CD4-positive, alpha-beta T cell treated with Interferon gamma for 1 hour (primary cell): Measurements from ENCODE around the gene INPP5J.
"Not testable (repeated sequence)": the region's sequence is repeated elsewhere in the genome, so short reads cannot be mapped to it uniquely, and the experiment has no call there.

Experiments
- DNase-seq: peaks from one replicate; pipeline ENCODE4 v3.0.0-alpha.2; 2020

The INPP5J gene

GRCh38 chr22:31153357-31153756 lies 30.6 kb downstream of the INPP5J start:
- no peak for DNase-seq

DNA sequence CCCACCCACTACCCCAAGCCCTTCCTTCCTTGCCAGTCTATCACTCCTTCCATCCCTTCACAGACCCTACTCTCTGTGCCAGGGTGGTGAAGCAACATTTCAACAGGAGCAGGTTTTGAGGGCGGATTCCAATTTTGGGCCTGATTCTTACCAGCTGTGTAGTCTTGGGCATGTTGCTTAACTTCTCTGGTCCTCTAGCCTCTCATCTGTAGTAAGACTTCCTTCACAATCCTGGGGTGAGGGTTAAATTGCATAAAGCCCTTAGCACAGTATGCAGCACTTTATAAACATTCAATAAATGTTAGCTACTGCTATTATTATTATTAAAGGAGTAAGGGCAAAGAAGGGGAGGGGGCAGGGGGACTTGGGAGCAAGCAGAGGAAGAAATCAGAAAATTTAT lies 32.2 kb downstream of the INPP5J start:
- DNase-seq, result no peak

DNA sequence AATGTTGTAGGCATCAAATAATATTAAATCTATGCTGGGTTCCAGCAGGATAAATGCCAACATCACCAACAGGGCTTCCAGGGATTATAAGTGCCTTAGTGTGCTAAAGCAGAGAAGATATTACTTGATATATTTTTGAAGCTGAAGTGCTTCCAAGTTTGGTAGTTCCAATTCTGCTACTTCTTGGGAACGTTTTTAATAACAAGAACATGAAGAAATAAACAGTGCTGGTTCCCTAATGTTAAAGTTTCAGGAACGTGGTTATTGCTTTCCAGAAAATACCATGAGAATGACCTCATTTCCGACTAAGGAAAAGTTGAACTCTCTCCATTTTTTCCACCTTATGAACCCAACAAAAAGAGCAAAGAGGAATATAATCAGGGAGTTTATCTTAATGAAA lies 32.7 kb downstream of the INPP5J start:
- DNase-seq, result no peak

GRCh38 chr22:31160328-31160978 lies 37.7 kb downstream of the INPP5J start:
- DNase-seq, result no peak

DNA sequence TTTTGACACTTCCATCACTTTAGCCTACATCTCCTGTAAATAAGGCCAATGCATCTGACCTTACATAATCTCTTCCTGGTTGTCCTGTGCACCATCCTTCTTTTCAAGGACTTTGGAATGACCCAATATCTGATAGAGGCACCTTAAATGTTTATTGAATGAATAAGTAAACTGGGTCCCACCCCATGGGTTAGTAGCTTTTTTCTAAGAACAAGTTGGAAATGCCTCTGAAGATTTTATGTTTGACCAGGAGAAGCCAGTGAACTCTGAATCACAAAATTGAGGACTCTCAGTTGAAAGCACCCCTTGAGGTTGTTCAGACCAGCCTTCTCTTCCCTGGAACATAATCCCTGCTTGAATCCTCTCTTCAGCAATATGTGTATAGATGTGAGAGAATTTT lies 38.6 kb downstream of the INPP5J start:
- DNase-seq, result no peak

DNA sequence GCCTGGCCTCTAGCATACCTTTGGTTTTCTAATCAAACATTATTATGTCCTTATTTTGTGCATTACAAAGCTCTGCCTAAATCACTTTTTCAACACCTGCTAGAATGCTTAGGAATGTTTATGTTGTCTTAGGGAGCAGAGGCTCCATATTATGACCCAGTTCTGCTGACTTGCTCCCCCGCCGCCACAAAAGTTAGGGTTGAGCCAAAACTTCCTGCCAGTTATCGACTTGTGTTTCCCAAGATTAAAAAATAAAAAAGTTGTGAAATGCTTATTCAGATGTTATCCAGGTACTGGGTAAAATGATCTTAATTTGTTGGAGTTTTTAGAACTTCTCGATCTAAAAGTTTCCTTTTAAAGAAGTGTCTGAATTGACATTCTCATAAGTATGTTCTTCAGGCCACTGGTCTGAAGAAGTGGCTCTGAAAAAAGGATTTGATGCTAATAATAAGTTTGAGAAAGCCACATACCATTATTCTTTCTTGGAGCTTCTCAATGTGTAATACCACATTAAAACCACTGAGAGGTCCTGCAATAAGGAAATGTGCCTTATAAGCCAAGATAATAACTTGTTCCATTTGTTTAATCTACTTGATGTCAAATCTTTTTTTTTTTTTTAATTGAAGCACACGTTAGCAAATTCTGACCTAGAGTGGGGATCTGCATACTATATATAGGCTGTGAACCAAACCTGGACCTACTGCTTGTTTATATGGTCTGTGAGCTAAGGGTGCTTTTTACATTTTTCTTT lies 39.4 kb downstream of the INPP5J start:
- DNase-seq, result no peak

- no peak for DNase-seq
Observed at GRCh38 chr22:31170971-31171370, 48.2 kb downstream of the INPP5J start.

GRCh38 chr22:31171734-31172133 lies 49.0 kb downstream of the INPP5J start:
- not testable (repeated sequence) for DNase-seq

- DNase-seq, result no peak
Observed at GRCh38 chr22:31173386-31174145, 50.8 kb downstream of the INPP5J start.

DNA sequence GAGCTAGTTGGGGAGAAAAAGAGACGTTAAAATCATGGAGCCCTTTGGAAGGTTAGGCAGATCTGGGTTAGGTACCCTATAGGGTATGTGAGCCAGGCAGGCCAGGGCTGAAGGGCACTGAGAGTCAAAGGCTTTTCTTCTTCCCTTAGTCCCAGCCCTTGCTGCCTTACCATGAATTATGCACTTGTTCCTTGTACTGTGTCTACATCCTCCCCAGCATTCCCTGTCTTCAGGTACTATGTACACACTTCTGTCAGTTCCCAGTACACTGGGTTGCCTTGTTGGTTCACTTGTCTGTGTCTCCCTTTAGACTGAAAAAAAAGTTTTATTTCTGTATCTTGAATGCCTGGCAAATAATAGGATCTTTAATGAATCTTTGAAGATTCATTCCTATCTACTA lies 54.2 kb downstream of the INPP5J start:
- DNase-seq, result no peak

DNA sequence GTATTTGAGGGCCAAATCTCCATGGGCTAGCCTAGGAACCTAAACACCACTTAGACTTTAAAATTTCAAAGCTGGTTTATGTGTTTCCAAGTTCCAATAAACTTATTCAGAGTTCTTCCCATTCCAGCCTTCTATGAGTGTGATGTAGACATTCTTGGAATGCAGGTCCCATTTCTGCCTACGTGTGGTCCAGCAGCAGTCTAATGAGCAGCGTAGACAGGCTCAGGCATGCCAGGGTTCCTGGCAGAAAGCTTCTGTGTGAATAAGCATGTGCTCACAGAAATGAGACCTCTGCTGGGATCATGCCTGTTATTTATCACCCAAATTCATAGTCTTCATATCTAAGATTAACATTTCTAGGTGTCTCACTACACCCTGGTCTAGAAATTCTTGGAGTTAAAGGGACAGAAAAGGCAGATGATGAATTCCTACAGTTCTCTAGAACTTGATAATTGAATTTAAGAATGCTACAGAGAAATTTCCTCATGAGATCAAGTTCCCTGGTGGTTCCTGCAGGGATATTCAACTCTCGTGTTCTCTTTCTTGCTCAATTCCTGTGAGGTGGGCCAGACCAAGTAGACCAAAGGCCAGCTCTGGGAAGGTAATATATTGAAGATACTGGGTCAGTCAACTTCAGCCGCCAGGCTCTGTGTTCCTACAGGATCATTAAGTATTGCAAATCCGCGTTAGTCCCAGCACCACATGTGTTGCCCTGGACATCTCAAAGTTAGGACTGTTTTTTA lies 54.8 kb downstream of the INPP5J start:
- DNase-seq, result no peak

DNA sequence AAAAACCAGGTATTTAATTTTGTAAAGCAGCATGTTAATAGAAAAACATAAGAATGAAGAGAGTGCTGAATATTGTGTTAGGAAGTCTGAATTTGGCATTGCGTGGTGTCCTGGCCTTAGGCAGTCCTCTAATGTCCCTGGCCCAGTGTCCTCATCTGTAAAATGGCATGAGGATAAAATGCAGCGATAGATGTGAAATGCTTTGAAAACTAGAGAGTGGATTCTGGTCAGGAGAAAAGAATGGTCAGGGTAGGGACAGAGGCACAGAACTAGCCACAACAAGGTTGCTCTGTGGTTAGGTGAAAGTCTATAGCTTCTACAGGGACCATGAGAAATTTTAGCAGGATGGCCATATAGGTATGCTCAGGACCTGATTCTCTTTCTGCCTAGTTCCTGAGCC lies 56.1 kb downstream of the INPP5J start:
- DNase-seq, result no peak

DNA sequence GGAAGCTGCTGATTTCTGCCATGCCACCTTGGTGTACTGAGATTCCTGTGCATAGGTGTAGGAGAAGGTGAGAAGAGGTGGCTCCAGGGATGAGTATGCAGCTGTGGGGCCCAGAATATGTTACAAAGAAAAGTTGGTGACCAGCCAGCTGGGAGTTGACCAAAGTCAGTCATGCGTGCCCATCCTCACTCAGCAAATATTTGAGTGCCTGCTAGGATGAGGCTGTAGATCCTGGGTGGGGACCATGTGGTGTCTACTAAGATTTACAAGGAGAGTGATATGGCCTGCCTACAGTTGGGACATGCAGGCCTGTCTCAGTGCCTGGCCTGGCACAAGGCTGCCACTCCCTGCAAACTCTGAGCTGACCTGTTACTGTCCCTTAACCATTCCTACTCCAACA lies 56.6 kb downstream of the INPP5J start:
- no peak for DNase-seq

DNA sequence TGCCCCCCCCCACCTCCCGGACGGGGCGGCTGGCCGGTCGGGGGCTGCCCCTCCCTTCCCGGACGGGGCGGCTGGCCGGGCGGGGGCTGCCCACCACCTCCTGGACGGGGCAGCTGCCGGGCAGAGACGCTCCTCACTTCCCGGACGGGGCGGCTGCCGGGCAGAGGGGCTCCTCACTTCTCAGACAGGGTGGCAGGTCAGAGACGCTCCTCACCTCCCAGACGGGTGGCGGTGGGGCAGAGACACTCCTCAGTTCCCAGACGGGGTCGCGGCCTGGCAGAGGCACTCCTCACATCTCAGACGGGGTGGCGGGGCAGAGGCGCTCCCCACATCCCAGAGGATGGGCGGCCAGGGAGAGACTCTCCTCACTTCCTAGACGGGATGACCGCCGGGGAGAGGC lies 61.2 kb downstream of the INPP5J start:
- DNase-seq, result no peak
